Measurements from ENCODE around the gene YTHDC2.

The YTHDC2 gene

DNA sequence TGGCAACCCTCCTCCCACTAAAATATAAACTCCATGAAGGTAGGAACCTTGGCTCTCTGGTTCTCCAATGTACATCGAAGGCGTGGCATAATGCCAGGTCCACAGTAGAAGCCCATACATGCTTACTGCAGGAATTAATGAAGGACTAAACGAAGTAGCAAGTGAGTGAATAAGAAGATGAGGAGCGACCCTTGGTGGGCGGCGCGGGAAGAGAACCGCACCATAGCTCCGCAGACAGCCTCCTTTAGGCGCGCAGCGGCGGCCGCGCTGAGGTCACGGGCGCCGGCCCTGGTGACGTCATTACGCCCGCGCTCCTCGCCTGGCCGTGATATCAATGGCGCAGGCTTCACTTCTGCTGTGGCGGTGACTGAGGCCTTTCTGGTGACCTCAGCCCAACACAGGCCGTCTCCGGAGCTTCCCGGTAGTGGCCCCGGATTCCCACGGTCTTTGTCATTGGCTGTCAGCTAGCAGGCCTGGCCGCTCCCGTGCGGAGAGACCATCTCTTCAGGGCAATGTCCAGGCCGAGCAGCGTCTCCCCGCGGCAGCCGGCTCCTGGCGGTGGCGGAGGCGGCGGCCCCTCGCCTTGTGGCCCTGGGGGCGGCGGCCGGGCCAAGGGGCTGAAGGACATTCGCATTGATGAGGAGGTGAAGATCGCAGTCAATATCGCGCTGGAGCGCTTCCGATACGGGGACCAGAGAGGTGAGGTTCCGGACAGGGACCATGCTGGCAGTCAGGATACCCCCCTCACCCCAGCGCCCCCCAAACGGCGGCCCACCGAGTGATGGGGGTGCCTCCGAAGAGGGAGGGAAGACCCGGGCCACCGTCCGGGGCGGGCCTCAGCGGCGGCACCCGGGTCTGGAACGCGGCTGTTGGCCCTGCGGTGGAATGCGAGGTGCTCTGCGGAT, at the start of gene YTHDC2:
Gene YTHDC2, plus strand, starts transcription at position 311 of the 905 bp plus-strand sequence. Its CDS starts 202 bp downstream, at position 513.
- TF ChIP-seq, protein P1, sequence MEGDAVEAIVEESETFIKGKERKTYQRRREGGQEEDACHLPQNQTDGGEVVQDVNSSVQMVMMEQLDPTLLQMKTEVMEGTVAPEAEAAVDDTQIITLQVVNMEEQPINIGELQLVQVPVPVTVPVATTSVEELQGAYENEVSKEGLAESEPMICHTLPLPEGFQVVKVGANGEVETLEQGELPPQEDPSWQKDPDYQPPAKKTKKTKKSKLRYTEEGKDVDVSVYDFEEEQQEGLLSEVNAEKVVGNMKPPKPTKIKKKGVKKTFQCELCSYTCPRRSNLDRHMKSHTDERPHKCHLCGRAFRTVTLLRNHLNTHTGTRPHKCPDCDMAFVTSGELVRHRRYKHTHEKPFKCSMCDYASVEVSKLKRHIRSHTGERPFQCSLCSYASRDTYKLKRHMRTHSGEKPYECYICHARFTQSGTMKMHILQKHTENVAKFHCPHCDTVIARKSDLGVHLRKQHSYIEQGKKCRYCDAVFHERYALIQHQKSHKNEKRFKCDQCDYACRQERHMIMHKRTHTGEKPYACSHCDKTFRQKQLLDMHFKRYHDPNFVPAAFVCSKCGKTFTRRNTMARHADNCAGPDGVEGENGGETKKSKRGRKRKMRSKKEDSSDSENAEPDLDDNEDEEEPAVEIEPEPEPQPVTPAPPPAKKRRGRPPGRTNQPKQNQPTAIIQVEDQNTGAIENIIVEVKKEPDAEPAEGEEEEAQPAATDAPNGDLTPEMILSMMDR (IDR thresholded peaks at IDR 0.05; ENCODE audit: extremely low read depth, missing control alignments) = no peak
- DNase-seq (ENCODE audit: low spot score) = peak; percentile 87

DNA sequence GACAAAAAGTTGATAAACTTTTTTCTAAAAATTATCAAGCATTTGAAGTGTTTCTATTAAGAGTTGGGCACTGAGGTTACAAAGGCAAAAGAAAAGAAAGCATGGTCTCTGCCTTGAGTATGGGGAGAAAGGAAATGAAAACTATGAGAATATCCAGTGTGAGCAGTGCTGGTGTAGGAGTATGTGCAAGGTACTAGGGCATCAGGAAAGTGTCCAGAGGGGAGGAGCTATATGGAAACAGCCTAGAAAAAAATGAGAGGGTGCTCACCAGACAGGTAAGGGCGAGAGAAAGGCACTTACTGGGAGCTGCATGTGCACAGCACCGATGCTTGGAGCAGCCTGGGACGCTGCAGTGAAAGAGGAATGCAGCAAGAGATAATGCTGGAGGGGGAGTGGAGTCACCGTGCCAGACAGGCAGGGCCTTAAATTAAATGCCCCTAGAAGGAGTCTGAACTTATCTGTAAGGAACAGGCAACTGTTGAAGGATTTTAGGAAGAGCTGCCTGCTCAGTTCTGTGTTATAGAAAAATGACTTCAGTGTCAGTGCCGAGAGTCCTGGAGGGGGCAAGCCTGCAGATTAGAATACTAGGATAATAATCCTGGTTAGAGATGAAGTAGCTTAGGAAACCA, 39.3 kb upstream of the YTHDC2 start:
- TF ChIP-seq, protein P1 (IDR thresholded peaks at IDR 0.05; ENCODE audit: extremely low read depth, missing control alignments) = no peak
- DNase-seq (ENCODE audit: low spot score) = no peak

DNA sequence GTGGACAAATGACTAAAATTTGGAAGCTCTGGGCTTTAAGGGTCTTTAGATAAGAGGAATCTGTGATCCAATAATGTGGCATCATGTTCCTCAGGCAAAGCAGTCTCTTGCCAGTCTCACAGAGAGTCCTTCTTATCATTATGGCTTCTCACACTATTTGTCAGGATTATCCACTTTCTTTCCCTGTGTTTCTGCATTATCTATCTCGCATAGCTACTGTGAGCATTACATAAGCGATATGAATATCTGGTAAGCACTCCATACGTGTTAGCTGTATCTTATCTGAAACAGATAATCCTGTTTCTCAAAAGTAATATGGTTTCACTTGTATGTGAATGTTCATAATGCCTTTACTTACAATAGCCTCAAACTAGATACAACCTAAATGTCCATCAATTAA, 34.8 kb upstream of the YTHDC2 start:
- TF ChIP-seq, protein P1 (IDR thresholded peaks at IDR 0.05; ENCODE audit: extremely low read depth, missing control alignments) = no peak
- no peak for DNase-seq (ENCODE audit: low spot score)

DNA sequence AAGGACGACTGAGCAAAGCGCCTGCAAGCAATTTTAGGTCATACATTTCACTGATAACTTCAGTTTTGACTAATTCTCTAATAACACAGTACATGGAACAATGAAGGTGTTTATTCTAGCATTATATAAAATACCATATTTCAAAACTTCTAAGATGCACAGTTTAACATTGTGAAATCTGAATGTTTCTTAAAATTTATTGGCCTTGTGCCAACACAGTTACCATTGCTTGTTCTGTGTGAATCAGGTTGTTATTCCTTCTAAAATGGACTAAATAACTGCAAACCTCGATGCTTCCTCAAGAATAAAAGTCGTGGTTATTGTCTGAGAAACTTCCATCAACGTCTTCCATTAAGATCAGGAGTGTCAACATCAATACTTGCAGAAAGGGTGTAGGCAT, 33.3 kb upstream of the YTHDC2 start:
- no peak for DNase-seq (ENCODE audit: low spot score)
- TF ChIP-seq, protein P1 (IDR thresholded peaks at IDR 0.05; ENCODE audit: extremely low read depth, missing control alignments) = no peak

DNA sequence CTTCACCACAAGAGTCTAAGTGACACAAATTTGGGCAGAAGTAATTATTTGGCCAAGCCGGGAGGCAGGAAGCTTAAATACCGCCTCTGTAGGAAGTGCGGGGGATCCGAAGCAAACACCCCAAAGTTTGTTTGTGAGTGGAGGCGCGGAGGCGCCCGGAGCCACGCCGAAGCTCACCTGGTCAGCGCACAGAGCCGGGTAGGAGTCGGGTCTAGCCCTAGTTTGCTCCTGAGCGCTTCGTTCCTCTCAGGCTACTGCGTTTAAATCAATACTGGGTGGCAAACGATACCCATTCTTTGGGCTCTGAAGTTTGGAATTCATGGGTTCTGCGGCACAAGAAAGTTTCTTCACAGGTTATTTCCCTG, 26.1 kb upstream of the YTHDC2 start:
- TF ChIP-seq, protein P1 (IDR thresholded peaks at IDR 0.05; ENCODE audit: extremely low read depth, missing control alignments) = no peak
- no peak for DNase-seq (ENCODE audit: low spot score)

DNA sequence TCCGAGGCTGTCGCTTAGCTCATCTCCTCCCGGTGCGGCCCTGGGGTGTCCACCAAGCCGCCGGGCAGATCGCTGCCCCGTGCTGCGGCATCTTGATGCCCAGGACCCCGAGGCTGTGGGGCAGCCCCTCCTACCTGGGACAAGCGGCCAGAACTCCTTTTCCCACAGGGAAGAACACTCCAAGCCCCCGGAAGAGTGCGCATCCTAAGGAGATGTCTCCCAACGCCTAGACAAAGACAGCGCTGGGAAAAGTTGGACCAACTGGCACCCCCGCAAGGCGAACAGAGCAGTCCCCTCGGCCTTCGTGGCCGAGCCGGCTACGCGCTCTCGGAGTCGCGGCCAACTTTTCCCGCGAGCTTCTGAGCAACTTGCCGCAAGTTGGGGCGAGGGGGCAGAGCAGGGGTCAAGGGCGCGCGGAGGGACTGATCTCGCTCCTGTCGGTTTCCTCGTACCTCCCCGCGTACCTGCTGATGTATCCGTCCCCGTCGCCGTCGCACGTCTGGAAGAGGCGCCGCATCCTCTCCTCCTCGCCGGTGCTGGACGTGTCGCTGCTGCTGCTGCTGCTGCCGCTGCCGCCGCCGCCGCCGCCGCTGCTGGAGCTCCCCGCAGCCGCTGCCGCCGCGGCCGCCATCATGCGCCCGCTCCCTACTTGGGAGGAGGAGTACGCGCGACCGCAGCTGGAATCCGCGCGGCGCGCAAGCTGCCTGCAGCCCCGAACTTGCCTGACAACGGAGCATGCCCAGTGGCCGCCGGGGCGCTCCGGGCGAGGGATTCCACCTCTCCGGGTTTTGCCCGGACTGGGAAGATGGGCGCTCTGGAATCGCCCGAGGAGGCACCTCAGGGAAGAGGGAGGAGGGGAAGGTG, 25.5 kb upstream of the YTHDC2 start, which contains the start of gene MCC:
Gene MCC, minus strand, starts transcription at position 673 of the 864 bp plus-strand sequence.
- DNase-seq (ENCODE audit: low spot score) = peak; percentile 51
- TF ChIP-seq, protein P1 (IDR thresholded peaks at IDR 0.05; ENCODE audit: extremely low read depth, missing control alignments) = no peak

All from GM20000 (cell line).